Measurements from ENCODE around the gene CEP192. TPM values are rescaled to one million over a fixed set of nuclear protein-coding genes. Genes with fewer than 3 reads are reported as not detected.

The CEP192 gene
- total RNA-seq, 4 donors from 2014 or later, result 16.5 to 41.2 (median 30.0) TPM

DNA sequence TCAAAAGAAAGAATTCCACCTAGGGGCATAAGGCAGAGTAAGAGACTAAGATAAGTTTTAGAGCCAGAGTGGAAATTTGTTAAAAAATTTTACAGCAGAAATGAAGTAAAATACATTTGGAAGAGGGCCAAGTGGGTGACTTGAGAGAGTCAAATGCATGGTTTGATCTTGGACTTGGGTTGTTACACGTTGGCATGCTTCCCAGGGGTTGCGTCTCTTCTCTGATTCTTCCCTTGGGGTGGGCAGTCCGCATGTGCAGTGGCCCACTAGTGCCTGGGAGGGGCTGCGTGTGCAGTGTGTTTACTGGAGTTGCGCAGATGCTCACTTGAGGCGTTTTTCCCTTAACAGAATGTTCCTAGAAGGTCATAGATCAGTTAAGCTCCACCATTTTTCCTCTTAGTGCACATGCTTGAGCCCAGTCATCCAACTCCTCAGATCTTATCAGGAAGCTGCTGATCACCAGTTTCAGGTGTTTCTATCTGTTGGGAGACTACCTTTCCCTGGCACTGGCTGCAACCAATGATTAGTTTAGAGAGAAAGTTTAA lies 30.2 kb upstream of the CEP192 start:
- WGBS, 2 donors, result 31 to 39% methylated on average over 6 of the region's 6 CpGs
- H3K36me3 ChIP-seq, result peaks cover 0 to 61% (median 5%) of the 10 kb centered on the region in 3 donors
- no peak for DNase-seq (ENCODE audit: low spot score in 2 of 2)
- no peak overlapping the region for H3K27ac ChIP-seq
- H3K9me3 ChIP-seq, result no peaks in the 10 kb centered on the region
- no peak overlapping the region for H3K4me3 ChIP-seq
- no peaks in the 10 kb centered on the region for H3K27me3 ChIP-seq
- TF ChIP-seq, protein P1, sequence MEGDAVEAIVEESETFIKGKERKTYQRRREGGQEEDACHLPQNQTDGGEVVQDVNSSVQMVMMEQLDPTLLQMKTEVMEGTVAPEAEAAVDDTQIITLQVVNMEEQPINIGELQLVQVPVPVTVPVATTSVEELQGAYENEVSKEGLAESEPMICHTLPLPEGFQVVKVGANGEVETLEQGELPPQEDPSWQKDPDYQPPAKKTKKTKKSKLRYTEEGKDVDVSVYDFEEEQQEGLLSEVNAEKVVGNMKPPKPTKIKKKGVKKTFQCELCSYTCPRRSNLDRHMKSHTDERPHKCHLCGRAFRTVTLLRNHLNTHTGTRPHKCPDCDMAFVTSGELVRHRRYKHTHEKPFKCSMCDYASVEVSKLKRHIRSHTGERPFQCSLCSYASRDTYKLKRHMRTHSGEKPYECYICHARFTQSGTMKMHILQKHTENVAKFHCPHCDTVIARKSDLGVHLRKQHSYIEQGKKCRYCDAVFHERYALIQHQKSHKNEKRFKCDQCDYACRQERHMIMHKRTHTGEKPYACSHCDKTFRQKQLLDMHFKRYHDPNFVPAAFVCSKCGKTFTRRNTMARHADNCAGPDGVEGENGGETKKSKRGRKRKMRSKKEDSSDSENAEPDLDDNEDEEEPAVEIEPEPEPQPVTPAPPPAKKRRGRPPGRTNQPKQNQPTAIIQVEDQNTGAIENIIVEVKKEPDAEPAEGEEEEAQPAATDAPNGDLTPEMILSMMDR (IDR thresholded peaks at IDR 0.05), result no peak
- TF ChIP-seq EP300 (IDR thresholded peaks at IDR 0.05) (no peak), POLR2A (IDR thresholded peaks at IDR 0.05) (no peak)
- H3K4me1 ChIP-seq, result peaks cover 0 to 11% (median 4%) of the 10 kb centered on the region in 4 donors

DNA sequence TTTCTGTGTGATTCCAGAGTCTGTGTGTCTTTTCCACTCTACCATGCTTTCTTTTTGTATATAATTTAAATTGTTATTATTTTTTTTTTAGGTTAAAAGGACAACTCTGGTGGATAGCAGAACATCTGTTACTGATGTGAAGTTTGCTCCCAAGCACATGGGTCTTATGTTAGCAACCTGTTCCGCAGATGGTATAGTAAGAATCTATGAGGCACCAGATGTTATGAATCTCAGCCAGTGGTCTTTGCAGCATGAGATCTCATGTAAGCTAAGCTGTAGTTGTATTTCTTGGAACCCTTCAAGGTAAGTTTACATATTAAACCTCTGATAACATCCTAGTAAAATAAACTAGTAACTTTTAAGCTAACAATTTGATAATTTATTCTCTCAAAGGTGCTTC lies 28.1 kb upstream of the CEP192 start:
- Histone ChIP-seq H3K4me3 (no peak overlapping the region), H3K9me3 (no peaks in the 10 kb centered on the region), H3K4me1 (peaks cover 0 to 11% (median 4%) of the 10 kb centered on the region in 4 donors), H3K27ac (no peak overlapping the region), H3K27me3 (no peaks in the 10 kb centered on the region), H3K36me3 (peaks cover 0 to 64% (median 5%) of the 10 kb centered on the region in 3 donors)
- DNase-seq (ENCODE audit: low spot score in 2 of 2), result no peak
- TF ChIP-seq, protein P1 (IDR thresholded peaks at IDR 0.05), result no peak
- 94 to 100% methylated on average over 1 of the region's 1 CpG for WGBS, 2 donors

DNA sequence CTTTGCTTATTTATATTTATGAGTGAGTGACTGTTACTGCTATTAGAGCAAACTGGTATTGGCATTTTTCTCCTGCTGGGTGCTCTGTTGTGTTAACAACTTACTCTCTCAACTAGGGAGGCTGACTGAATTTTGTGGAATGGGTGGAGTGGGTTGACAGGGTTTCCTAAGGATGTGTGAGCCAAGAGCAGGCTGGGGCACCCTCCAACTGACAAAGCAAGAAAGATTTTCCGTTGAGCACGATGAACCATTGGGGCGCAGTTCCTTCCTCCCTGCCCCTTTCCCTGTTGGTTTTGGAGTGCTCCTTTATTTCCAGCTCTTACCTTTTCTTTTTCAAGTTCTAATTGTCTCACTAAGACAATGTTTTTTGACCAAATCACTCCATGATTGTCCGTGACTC lies 23.0 kb upstream of the CEP192 start:
- Histone ChIP-seq H3K4me3 (no peak overlapping the region), H3K4me1 (no peaks in the 10 kb centered on the region), H3K27me3 (no peaks in the 10 kb centered on the region), H3K9me3 (no peaks in the 10 kb centered on the region), H3K36me3 (peaks cover 5 to 68% (median 6%) of the 10 kb centered on the region in 3 donors), H3K27ac (no peak overlapping the region)
- TF ChIP-seq, protein P1 (IDR thresholded peaks at IDR 0.05), result no peak
- TF ChIP-seq POLR2A (IDR thresholded peaks at IDR 0.05), result no peak
- no peak for TF ChIP-seq EP300 (IDR thresholded peaks at IDR 0.05)
- no peak for DNase-seq (ENCODE audit: low spot score in 2 of 2)
- 79 to 90% methylated on average over 4 of the region's 4 CpGs for WGBS, 2 donors

DNA sequence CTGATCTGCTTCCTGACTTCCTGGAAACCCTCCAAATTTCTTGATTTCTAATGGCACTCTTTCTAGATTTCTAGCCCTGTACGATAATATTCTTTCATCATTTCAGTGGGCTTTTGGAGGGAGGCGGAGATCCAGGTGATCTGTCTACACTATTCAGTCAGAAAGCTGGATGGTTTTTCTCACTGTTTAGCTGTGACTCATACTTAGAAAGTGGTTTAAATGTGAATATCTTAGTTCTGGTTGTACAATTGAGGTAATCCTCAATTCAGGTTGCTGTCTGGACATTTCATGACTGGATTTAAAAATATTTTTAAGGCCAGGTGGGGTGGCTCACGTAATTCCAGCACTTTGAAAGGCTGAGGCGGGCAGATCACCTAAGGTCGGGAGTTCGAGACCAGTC lies 22.5 kb upstream of the CEP192 start:
- 94 to 95% methylated on average over 6 of the region's 6 CpGs for WGBS, 2 donors
- H3K27ac ChIP-seq, result no peak overlapping the region
- TF ChIP-seq, protein P1 (IDR thresholded peaks at IDR 0.05), result no peak
- TF ChIP-seq POLR2A (IDR thresholded peaks at IDR 0.05), result no peak
- peaks cover 3 to 68% (median 6%) of the 10 kb centered on the region in 3 donors for H3K36me3 ChIP-seq
- H3K9me3 ChIP-seq, result no peaks in the 10 kb centered on the region
- no peak for DNase-seq (ENCODE audit: low spot score in 2 of 2)
- H3K4me3 ChIP-seq, result no peak overlapping the region
- H3K27me3 ChIP-seq, result no peaks in the 10 kb centered on the region
- H3K4me1 ChIP-seq, result no peaks in the 10 kb centered on the region

DNA sequence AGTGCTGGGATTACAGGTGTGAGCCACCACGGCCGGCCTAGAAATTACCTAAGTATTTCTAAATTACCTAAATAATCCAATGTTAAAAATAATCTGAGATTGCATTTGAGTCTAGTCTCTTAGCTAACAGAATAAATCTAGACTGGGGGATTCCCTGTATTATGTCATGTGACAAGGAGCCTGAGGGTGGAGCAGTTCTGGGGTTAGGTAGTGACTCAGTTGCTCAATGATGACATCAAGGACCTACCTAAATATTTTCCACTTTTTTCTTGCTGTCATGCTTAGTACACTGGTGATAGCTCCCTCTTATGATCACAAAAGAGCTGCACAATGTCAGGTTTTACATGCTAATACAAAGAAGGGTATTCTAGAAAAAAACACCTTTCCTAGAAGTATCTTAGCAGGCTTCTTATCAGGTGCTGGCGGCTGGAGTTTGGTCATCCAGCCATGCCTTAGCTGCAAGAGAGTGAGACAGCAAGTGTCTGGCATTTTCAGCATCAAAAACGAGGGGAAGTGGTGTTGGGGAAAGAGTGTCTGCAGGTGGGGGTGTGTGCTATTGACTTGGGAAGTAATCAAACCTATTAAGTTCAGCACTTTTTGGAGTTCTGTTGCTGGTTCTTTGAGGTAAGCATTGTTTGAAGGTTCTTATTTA lies 17.5 kb upstream of the CEP192 start:
- WGBS, 2 donors, result 86 to 92% methylated on average over 4 of the region's 4 CpGs
- Histone ChIP-seq H3K4me1 (no peaks in the 10 kb centered on the region), H3K9me3 (no peaks in the 10 kb centered on the region), H3K36me3 (peaks cover 0 to 74% (median 6%) of the 10 kb centered on the region in 3 donors), H3K27ac (no peak overlapping the region), H3K4me3 (no peak overlapping the region), H3K27me3 (no peaks in the 10 kb centered on the region)
- TF ChIP-seq, protein P1 (IDR thresholded peaks at IDR 0.05), result no peak
- TF ChIP-seq EP300 (IDR thresholded peaks at IDR 0.05) (no peak), POLR2A (IDR thresholded peaks at IDR 0.05) (no peak)
- DNase-seq (ENCODE audit: low spot score in 2 of 2), result no peak

Data from tibial nerve (tissue), 4 donors.